Transverse colon (tissue), 4 donors: Measurements from ENCODE around the gene MAP3K1.

ENCODE experiments used
- EP300 ChIP-seq: sonication (generic); formaldehyde crosslinking; IDR thresholded peaks from one replicate; pipeline ENCODE4 v1.6.1; 2017; ENCODE audit warnings: antibody characterized with exemption, low read depth
- POLR2A ChIP-seq: fragments of 450-650 bp; IDR thresholded peaks from one replicate; pipeline ENCODE4 v1.6.1; 2016; ENCODE audit warnings: antibody characterized with exemption, mild to moderate bottlenecking, moderate library complexity
- POLR2AphosphoS5 ChIP-seq, 3 donors: sonication (generic); formaldehyde crosslinking; IDR thresholded peaks; one replicate each; pipeline ENCODE4 v1.6.1; 2016; ENCODE audit warnings: antibody characterized with exemption in 3 of 3
- TF ChIP-seq, protein P1 (sequence below), 5 experiments: fragments of 200-600 bp in 3 of 5; fragments of 450-650 bp in 2 of 5; sonication (generic) in 3 of 5; IDR thresholded peaks; 1 replicate in 2 of 5; 2 replicates in 3 of 5; pipeline ENCODE4 v1.5.1; 2016 to 2017; ENCODE audit warnings: antibody characterized with exemption in 5 of 5, inconsistent platforms in 3 of 5, mild to moderate bottlenecking in 2 of 5, moderate library complexity in 1 of 5

DNA sequence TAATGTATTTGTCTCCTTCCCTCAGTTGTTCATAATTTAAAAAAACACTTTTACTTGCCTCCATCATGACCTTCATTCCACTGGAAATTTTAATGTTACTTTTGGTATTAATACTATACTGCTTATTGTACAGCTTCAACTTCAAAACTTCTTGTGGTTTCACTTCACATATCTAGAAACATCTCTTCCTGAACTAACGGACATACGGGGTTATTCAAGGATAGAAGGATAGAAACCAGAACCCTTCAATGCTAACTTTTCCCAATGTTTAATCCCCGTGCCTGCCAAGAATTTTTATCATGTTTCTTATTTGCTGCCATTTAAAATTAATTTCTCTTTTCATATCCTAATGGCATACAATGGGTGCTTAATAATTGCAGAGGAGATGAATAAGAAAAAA lies 57.7 kb downstream of the MAP3K1 start:
- TF ChIP-seq, protein P1, sequence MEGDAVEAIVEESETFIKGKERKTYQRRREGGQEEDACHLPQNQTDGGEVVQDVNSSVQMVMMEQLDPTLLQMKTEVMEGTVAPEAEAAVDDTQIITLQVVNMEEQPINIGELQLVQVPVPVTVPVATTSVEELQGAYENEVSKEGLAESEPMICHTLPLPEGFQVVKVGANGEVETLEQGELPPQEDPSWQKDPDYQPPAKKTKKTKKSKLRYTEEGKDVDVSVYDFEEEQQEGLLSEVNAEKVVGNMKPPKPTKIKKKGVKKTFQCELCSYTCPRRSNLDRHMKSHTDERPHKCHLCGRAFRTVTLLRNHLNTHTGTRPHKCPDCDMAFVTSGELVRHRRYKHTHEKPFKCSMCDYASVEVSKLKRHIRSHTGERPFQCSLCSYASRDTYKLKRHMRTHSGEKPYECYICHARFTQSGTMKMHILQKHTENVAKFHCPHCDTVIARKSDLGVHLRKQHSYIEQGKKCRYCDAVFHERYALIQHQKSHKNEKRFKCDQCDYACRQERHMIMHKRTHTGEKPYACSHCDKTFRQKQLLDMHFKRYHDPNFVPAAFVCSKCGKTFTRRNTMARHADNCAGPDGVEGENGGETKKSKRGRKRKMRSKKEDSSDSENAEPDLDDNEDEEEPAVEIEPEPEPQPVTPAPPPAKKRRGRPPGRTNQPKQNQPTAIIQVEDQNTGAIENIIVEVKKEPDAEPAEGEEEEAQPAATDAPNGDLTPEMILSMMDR (IDR thresholded peaks at IDR 0.05), result no peak
- TF ChIP-seq POLR2A (no peak), EP300 (no peak), POLR2AphosphoS5 (IDR thresholded peaks at IDR 0.05) (no peak)
